ENCODE results near the gene GABRG3.

The GABRG3 gene

GRCh38 chr15:27490867-27491595 is 520.0 kb downstream of the GABRG3 start:
- no peak for DNase-seq (ENCODE audit: low read depth in 1 of 2, low spot score in 1 of 2)

DNA sequence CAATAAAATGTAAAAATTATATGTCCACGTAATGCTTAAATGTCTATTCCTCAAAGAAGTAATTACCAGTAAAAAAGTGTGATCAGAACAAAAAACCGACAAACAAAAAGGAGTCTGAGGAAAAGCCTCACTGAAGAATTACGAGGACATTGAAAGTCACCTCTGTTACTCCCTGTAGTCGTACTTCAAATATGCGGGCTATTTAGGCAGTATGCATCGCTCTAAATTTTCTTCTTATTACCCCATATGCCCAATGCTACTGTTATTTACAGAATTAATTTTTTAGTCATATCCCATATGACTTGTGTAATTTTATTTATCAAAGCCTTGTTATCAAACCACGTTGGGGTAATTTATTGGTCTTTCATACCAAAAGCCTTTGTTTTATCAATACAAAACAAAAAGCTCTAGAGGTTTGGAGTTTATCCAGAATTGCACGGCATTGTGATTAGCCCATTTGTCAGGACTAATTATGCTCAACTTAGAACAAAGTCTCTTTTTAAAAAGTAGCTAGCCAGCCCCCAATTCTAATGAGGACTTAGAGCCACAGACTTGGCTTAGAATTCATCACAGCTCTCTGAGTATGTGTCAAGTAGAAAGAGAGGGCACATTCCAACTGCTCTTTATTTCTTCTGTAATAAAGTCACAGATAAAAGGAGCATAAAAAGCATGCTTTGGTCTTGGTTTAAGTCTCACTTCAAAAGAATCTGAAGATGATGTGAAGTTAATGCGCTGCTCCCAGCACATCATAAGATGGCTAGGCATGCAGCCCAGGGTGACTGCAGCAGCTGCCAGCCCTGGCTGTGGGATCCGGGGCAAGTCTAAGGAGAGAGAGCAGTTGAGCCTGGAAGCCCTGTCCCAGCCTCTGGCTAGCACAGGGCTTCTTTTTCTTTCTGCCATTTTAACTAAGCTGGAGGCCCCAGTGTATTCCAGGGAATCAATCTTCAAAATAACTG is 521.0 kb downstream of the GABRG3 start:
- no peak for DNase-seq (ENCODE audit: low read depth in 1 of 2, low spot score in 1 of 2)

DNA sequence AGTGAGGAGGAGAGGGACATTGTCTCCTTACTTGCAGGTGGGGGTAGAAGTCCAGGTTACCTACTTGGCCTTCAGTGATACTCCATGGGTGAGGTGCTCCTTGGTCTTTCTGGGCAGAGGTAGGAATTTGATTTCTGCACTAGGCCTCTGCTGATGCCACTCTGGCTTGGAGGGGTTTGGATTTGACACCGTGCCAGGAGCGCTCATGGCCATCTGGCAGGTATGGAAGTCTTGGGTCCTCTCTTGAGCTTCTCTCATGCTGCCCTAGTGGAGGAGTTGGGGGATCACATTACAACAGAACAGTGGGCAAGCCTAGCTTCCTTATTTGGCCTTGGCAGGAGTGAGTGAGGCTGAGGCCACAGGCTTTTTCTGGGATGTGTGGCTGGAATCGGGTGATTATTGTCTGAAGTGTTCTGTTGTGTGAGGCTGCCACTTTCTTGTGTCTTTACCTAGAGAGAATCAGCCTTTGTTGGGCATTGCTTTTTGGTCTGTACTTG is 525.0 kb downstream of the GABRG3 start:
- DNase-seq (ENCODE audit: low read depth in 1 of 2, low spot score in 1 of 2) = no peak

GRCh38 chr15:27498700-27499099 is 527.7 kb downstream of the GABRG3 start:
- no peak for DNase-seq (ENCODE audit: low read depth in 1 of 2, low spot score in 1 of 2)

DNA sequence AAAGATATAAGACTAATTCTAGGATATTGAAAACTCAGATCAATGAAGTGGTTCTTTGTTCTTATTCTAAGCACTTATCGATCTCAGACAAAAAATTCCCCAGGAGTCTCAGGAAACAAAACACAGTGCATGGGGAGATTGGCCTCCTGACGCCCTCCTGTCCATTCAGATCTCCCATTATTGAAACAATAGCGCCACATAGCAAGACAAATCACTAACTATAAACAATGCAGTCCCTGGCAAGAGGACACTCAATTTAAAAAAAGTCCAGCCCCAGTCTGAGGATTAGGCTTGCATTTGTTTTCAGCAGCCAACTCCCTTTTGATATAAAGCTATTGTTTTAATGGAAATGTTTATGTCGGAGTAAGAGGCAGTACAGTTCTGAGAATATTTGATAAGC is 528.2 kb downstream of the GABRG3 start:
- no peak for DNase-seq (ENCODE audit: low read depth in 1 of 2, low spot score in 1 of 2)

DNA sequence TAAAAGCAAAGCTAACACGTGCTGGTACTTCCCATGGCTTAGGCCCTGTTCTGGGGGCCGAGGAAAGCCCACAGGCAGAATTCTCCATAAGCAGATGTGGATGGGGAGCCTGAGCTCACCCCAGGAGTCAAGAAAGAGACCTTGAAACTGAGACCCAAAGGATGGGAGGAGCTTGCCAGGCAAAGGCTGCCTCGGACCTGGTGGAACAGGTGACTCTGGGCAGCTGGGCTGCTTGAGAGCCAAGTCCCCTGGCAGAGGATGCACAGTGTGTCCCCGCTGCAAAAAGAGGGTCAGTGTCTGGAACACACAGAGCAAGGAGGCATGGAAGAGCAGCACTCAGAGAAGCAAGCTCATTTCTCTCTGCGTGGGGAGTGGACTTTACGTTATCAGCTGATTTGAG is 528.7 kb downstream of the GABRG3 start:
- DNase-seq (ENCODE audit: low read depth in 1 of 2, low spot score in 1 of 2) = no peak

GRCh38 chr15:27500206-27500605 is 529.2 kb downstream of the GABRG3 start:
- no peak for DNase-seq (ENCODE audit: low read depth in 1 of 2, low spot score in 1 of 2)

DNA sequence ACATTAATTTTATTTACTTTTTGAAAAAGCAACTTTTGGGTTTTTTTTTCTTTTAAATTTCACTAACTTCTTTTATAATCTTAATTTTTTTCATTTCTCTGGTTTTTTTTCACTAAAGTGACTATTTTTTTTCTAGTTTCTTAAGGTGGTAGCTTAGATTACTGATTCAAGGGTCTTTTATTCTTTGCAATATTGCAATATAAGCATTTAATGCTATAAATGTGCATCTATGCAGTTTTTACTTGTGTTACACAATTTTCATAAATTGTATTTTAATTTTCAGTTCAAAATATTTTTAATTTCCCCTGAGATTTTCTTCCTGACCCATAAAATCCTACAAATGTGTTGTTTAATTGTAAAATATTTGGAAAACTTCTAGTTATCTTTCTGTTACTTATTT is 535.8 kb downstream of the GABRG3 start:
- DNase-seq (ENCODE audit: low read depth in 1 of 2, low spot score in 1 of 2) = no peak

DNA sequence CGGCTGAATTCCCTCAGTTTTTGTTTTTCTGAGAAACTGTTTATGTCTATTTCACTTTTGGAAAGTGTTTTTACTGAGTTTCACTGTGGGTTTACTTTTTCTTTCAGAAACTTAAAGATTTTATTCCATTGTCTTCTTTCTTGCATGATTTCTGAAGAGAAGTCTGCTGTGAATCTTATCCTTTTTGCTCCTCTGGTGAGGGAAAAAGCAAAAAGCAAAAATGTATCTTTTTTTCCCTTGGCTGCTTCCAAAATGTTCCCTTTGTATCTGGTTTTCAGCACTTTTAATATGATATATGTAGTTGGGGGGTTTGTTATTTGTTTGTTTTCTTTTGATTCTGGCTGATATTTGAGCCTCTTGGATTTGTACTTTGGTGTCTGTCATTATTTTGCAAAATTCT is 538.0 kb downstream of the GABRG3 start:
- no peak for DNase-seq (ENCODE audit: low read depth in 1 of 2, low spot score in 1 of 2)

DNA sequence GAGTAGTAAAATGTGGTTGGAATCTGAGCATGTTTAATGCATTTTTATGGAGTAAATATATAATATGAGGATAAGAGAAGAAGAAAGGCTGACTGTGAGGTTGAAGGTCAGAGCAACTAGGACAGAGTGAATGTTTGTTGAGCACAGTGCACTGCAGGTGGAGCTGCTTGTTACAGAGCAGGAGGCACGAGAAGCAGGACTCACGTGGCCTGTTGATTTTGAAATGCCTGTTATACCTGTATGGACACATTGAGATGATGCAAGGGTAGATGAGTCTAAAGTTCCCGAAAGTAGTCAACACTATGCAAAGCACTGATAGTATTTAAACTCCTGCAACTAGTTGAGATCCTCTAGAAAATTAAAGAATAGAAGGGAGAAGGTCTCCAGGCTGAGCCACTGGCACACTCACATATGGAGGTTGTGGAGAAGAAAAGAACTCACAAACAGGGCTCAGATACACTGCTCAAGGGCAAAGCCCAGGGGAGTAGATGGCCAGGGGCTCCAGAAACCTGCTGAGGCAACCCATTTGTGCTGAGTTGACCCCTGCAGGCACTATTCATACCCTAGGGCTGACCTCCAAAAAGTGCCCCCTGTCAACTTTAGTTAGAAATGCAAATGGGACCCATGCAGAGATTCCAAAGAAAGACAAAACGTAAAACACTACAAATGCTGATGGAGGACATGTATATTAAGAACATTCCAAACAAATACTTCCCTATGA is 541.5 kb downstream of the GABRG3 start:
- no peak for DNase-seq (ENCODE audit: low read depth in 1 of 2, low spot score in 1 of 2)

DNA sequence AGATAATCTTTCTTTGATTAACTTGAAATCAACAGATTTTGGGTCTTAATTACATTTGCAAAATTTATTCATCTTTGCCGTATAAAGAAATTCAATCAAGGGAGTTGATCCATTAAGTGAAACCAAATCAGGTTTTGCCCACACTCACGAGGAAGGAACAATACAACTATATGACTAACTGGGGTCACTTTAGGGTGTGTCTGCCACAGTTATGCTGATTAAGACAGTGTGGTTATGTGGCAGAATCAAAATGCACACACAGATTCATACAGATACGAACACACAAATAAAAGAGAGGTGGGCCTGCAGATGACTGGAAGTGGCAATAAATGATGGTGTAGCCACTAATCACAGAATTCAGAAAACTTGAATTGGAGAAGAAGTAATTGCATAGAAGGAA is 543.5 kb downstream of the GABRG3 start:
- no peak for DNase-seq (ENCODE audit: low read depth in 1 of 2, low spot score in 1 of 2)

GRCh38 chr15:27527490-27528067 is 556.6 kb downstream of the GABRG3 start:
- no peak for DNase-seq (ENCODE audit: low read depth in 1 of 2, low spot score in 1 of 2)

- DNase-seq (ENCODE audit: low read depth in 1 of 2, low spot score in 1 of 2) = no peak
Observed at GRCh38 chr15:27529399-27529798, 558.4 kb downstream of the GABRG3 start.

GRCh38 chr15:27530994-27531393 is 560.0 kb downstream of the GABRG3 start:
- no peak for DNase-seq (ENCODE audit: low read depth in 1 of 2, low spot score in 1 of 2)

DNA sequence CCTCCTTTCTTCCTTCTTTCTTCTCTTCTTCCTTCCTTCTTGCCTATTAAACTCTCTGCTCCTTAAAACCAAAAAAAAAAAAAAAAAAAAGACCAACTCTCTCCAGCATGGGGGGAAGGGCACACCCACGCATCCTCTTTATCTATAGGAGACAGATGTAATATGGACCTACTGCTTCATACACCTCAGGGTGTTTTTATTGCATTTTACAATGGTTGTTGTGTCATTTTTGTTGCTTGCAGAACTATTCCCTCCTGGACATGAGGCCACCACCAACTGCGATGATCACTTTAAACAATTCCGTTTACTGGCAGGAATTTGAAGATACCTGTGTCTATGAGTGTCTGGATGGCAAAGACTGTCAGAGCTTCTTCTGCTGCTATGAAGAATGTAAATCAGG is 561.4 kb downstream of the GABRG3 start:
- DNase-seq (ENCODE audit: low read depth in 1 of 2, low spot score in 1 of 2) = no peak

DNA sequence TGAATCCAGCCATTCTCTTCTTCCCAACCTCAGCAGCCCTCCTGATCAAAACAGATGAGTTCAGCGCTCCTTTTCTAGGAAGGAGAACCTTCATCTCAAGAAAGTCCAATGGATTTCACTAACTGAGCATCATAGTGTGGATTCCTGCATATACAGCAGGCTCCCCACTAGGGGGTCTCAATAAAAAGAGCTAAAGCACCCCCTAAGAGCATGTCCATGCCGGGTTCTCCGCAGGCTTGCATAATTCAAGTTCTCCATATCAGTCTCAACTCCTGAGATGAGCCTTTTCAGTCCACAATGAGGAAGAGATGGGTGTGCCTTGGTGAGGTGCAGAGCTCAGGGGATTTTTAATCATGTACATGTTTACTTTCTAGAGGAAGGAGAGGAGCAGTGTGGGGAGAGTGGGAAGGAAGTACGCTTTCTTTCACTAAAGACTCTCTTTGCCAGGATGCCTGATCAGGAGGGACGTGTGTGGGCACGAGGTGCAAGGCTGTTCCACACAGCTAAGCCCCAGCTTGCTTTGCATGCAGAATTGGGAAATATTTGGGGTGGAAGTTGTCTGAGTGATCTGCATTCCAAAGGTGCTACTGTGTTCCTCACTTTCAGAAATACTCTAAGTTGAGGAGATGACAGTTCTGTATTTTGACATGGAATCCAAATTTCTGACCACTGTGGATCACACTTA is 564.6 kb downstream of the GABRG3 start:
- no peak for DNase-seq (ENCODE audit: low read depth in 1 of 2, low spot score in 1 of 2)

- no peak for DNase-seq (ENCODE audit: low read depth in 1 of 2, low spot score in 1 of 2)
Observed at GRCh38 chr15:27538325-27538724, 567.3 kb downstream of the GABRG3 start.

DNA sequence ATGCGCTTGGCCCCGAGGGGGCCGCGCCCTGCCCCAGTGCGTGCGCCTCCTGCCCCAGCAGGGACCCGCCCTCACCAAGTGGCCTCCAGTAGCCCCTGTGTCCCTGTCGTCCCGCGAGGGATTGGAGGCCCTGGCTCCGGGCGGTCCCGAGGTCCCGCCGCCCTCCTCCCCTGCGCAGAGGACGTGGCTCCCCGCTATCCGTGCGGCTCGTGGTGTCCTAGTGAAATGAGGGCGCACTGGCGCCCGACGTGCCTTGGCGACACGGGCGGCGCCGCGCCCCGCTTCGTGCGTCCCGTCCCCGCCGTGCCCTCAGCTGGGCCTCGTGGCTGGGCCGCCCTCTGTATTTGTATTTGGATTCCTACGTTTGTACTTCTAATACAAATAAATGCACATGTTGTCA is 570.6 kb downstream of the GABRG3 start:
- no peak for DNase-seq (ENCODE audit: low read depth in 1 of 2, low spot score in 1 of 2)

- DNase-seq (ENCODE audit: low read depth in 1 of 2, low spot score in 1 of 2) = no peak
Observed at GRCh38 chr15:27545494-27546255, 574.7 kb downstream of the GABRG3 start.

- no peak for DNase-seq (ENCODE audit: low read depth in 1 of 2, low spot score in 1 of 2)
Observed at GRCh38 chr15:27549746-27550145, 578.8 kb downstream of the GABRG3 start.
